GM12878 (cell line): Measurements from ENCODE around the gene TFAP2E. TPM values are rescaled to one million over a fixed set of nuclear protein-coding genes. Genes with fewer than 3 reads are reported as not detected.
"Not testable (repeated sequence)": the region's sequence is repeated elsewhere in the genome, so short reads cannot be mapped to it uniquely, and the experiment has no call there.

Experiments
- ATAC-seq: fragments of 200-7000 bp; cut with Tn5 transposase; 3 replicates; pipeline ENCODE4 v1.9.1; 2020; ENCODE audit warnings: mild to moderate bottlenecking, moderate library complexity
- BruUV-seq: library from RNA; stranded (reverse); fragments of 400-500 nt; replicated peaks from 2 replicates; lab custom pipeline; 2021; lab: Mats Ljungman, UMichigan
- CTCF ChIA-PET: fragments of 300-600 bp; sonication (Branson Sonifier 250); formaldehyde crosslinking; extraction: SDS; loops from one replicate; lab custom pipeline; 2021; ENCODE audit warnings: inconsistent platforms; lab: Yijun Ruan, JAX
- POLR2A ChIA-PET: fragments of 350-600 bp; formaldehyde crosslinking; extraction: SDS; loops from one replicate; lab custom pipeline; 2021; ENCODE audit warnings: inconsistent platforms; lab: Charles Lee
- RAD21 ChIA-PET: fragments of 300-600 bp; sonication (Branson Sonifier 250); formaldehyde crosslinking; loops from one replicate; lab custom pipeline; 2023; ENCODE audit warnings: antibody characterized with exemption; ENCODE audit not compliant: unreplicated experiment; lab: Charles Lee
- SMC1A ChIA-PET: fragments of 300-600 bp; sonication (Branson Sonifier 250); formaldehyde crosslinking; loops from one replicate; lab custom pipeline; 2023; ENCODE audit not compliant: unreplicated experiment, uncharacterized antibody; lab: Charles Lee
- DNase-seq: peaks from one replicate; pipeline ENCODE4 v3.0.0-alpha.2; 2011; ENCODE audit warnings: low read depth, low spot score
- FAIRE-seq: peaks from 3 replicates; lab custom pipeline; 2011; peaks lifted over from hg19 to GRCh38; lab: Jason Lieb, UNC
- H2AFZ ChIP-seq: 2 replicates; pipeline ENCODE4 v1.6.0; 2011; ENCODE audit warnings: low read depth, low read length, control low read depth; ENCODE audit not compliant: control insufficient read depth
- H3K27ac ChIP-seq: 2 replicates; pipeline ENCODE4 v1.5.1; 2011; ENCODE audit warnings: control low read depth; ENCODE audit not compliant: control insufficient read depth, insufficient read depth
- H3K27me3 ChIP-seq, 2 experiments: replicated peaks in 1 of 2; 2 replicates each; pipeline versions ENCODE4 v1.6.0 to v1.6.1; 2011; ENCODE audit warnings: low read length in 1 of 2; ENCODE audit not compliant: control insufficient read depth in 2 of 2, insufficient read depth in 2 of 2
- H3K36me3 ChIP-seq, 2 experiments: 2 replicates each; pipeline ENCODE4 v1.5.1; 2011; ENCODE audit warnings: low read length in 1 of 2; ENCODE audit not compliant: control insufficient read depth in 2 of 2, insufficient read depth in 2 of 2
- H3K4me1 ChIP-seq: 2 replicates; pipeline ENCODE4 v1.6.1; 2011; ENCODE audit warnings: mild to moderate bottlenecking, low read length, moderate library complexity, mixed read lengths; ENCODE audit not compliant: control insufficient read depth, insufficient read depth
- H3K4me2 ChIP-seq: 2 replicates; pipeline ENCODE4 v1.6.0; 2011; ENCODE audit warnings: control low read depth; ENCODE audit not compliant: control insufficient read depth, insufficient read depth
- H3K4me3 ChIP-seq: fragments of 200-600 bp; sonication (generic); 2 replicates; pipeline ENCODE4 v1.5.1; 2016
- H3K79me2 ChIP-seq: 2 replicates; pipeline ENCODE4 v1.6.0; 2011; ENCODE audit warnings: low read length; ENCODE audit not compliant: control insufficient read depth, insufficient read depth
- H3K9ac ChIP-seq: 2 replicates; pipeline ENCODE4 v1.8.0; 2011; ENCODE audit warnings: low read length, control low read depth, mixed read lengths; ENCODE audit not compliant: control insufficient read depth, insufficient read depth
- H3K9me3 ChIP-seq: replicated peaks from 3 replicates; pipeline ENCODE4 v1.5.1; 2011; ENCODE audit warnings: mild to moderate bottlenecking, low read length; ENCODE audit not compliant: control insufficient read depth, insufficient read depth
- H4K20me1 ChIP-seq: 2 replicates; pipeline ENCODE4 v1.6.0; 2011; ENCODE audit not compliant: control insufficient read depth, insufficient read depth
- GATAD2B ChIP-seq: fragments of 450-650 bp; conservative IDR thresholded peaks from 2 replicates; pipeline ENCODE4 v1.6.1; 2017; ENCODE audit warnings: low read depth, mild to moderate bottlenecking, moderate library complexity
- IKZF2 ChIP-seq, 2 experiments: fragments of 450-650 bp; IDR thresholded peaks; 2 replicates each; pipeline ENCODE4 v1.6.1; 2017; ENCODE audit warnings: mild to moderate bottlenecking in 2 of 2, moderate library complexity in 2 of 2
- MEF2A ChIP-seq: IDR thresholded peaks from 2 replicates; pipeline ENCODE4 v1.6.1; 2011; ENCODE audit warnings: low read depth, mild to moderate bottlenecking, low read length, moderate library complexity; ENCODE audit not compliant: insufficient read depth
- MEF2B ChIP-seq: fragments of 450-650 bp; IDR thresholded peaks from 2 replicates; pipeline ENCODE4 v1.6.1; 2018; ENCODE audit warnings: mild to moderate bottlenecking, moderate library complexity; ENCODE audit not compliant: partially characterized antibody, poor library complexity, severe bottlenecking
- ZBTB4 ChIP-seq: fragments of 450-650 bp; formaldehyde crosslinking; IDR thresholded peaks from 2 replicates; pipeline ENCODE4 v1.4.0; 2022; ENCODE audit warnings: mild to moderate bottlenecking, moderate library complexity
- ZZZ3 ChIP-seq: IDR thresholded peaks from 2 replicates; pipeline ENCODE4 v1.6.1; 2011; ENCODE audit warnings: low read depth; ENCODE audit not compliant: control insufficient read depth, insufficient read length
- WGBS: methylation state at CpG from one replicate; pipeline ENCODE4 v1.1.6; 2016; ENCODE audit warnings: low lambda C conversion rate; ENCODE audit not compliant: insufficient replicate concordance, insufficient coverage; ENCODE audit errors: missing lambda C conversion rate; 5-methylcytosine and 5-hydroxymethylcytosine counted together
- in situ Hi-C: fragments of 300-500 bp; cut with MboI; formaldehyde crosslinking; loops from 9 replicates; pipeline ENCODE4 v1.14.3; 2018; ENCODE audit warnings: mixed read lengths
- intact Hi-C: fragments of 100-400 bp; cut with micrococcal nuclease; formaldehyde crosslinking; loops from one replicate; pipeline ENCODE4 v1.14.2; 2022; ENCODE audit not compliant: unreplicated experiment
- polyA plus RNA-seq, 11 experiments: library from polyadenylated mRNA; depleted of rRNA in 4 of 11; unstranded in 6 of 11; stranded (reverse) in 5 of 11; fragments of >200 nt; fragmentation: Nextera tagmentation in 4 of 11; fragmentation: Illumina TruSeq in 1 of 11; extraction: Ambion mirVana in 4 of 11; extraction: Trizol in 1 of 11; gene quantifications; 1 replicate in 1 of 11; 2 replicates in 10 of 11; pipeline versions ENCODE4 v1.2.1 to v1.2.3, GENCODE V29; 2011 to 2016; ENCODE audit warnings: inconsistent platforms in 2 of 11, missing spikeins in 2 of 11, low read depth in 1 of 11
- total RNA-seq, 4 experiments: library from RNA; depleted of rRNA in 3 of 4; stranded (reverse); fragments of >200 nt in 3 of 4; fragmentation: Illumina TruSeq in 1 of 4; extraction: Trizol in 1 of 4; gene quantifications; 2 replicates each; pipeline versions ENCODE4 v1.2.1 to v1.2.3, GENCODE V29; 2013 to 2021

Gene TFAP2E
- total and polyA plus RNA-seq, 10 of the 15 experiments (the other 5 are each of a cell fraction or from before 2014, with no cell fraction given): 0.10 to 1.1 (median 0.43) TPM

- TF ChIP-seq GATAD2B (peak; percentile 48), ZZZ3 (no peak), MEF2B (peak; percentile 15), IKZF2 (IDR thresholded peaks at IDR 0.05) (no peak)
Measured at GRCh38 chr1:35577071-35577998, 4.2 kb downstream of the TFAP2E start (continued).

- intact Hi-C loops (no loop called here), in situ Hi-C loops (no loop called here)
- no peak for ATAC-seq
- SMC1A ChIA-PET: interaction anchor here (0.5 to 1.5 kb wide), 5 partner anchors 131 to 596 kb away, joined by 3 to 4 read pairs (median 3); no protein-coding TSS in a partner anchor
- CTCF ChIA-PET: interaction anchor here (0.7 to 1.9 kb wide), 5 partner anchors 13 to 135 kb away, joined by 3 to 6 read pairs (median 4); no protein-coding TSS in a partner anchor
- Histone ChIP-seq H3K4me2 (no peak overlapping the region), H4K20me1 (no peaks in the 10 kb centered on the region), H2AFZ (no peak overlapping the region), H3K27ac (no peak overlapping the region), H3K4me1 (peaks cover 25% of the 10 kb centered on the region), H3K4me3 (no peak overlapping the region), H3K9ac (no peak overlapping the region), H3K27me3 (no peaks in the 10 kb centered on the region; a peak in 1 of 4 replicates), H3K36me3 (no peaks in the 10 kb centered on the region), H3K9me3 (no peaks in the 10 kb centered on the region), H3K79me2 (no peaks in the 10 kb centered on the region; the same call in 1 of the 2 replicates)
- POLR2A ChIA-PET: interaction anchor here (0.6 kb wide), 1 partner anchor 35 kb away, joined by 3 read pairs; no protein-coding TSS in a partner anchor
- TF ChIP-seq MEF2A (0 out of 2 replicates have a peak, but pooled peaks have one; percentile 8), ZBTB4 (no peak)
- RAD21 ChIA-PET: no interaction called here
- 51% methylated on average over 4 of the region's 4 CpGs for WGBS
- no TSS peak for BruUV-seq
- FAIRE-seq: no peak
- DNase-seq: no peak
Measured at GRCh38 chr1:35580949-35581388, 7.9 kb downstream of the TFAP2E start.

GRCh38 chr1:35581621-35582020 is 8.5 kb downstream of the TFAP2E start:
- 40% methylated on average over 9 of the region's 9 CpGs for WGBS

More at GRCh38 chr1:35581621-35582020, 8.5 kb downstream of the TFAP2E start:
- DNase-seq, in situ Hi-C loops, H3K9ac ChIP-seq, H3K36me3 ChIP-seq, ATAC-seq, FAIRE-seq, intact Hi-C loops, BruUV-seq, H3K4me2 ChIP-seq, H3K4me3 ChIP-seq, H3K27me3 ChIP-seq, H3K27ac ChIP-seq, H4K20me1 ChIP-seq, H3K79me2 ChIP-seq, H2AFZ ChIP-seq, H3K9me3 ChIP-seq, RAD21 ChIA-PET: not testable (repeated sequence)
- POLR2A ChIA-PET: interaction anchor here (0.6 kb wide), 1 partner anchor 35 kb away, joined by 3 read pairs; no protein-coding TSS in a partner anchor
- CTCF ChIA-PET: interaction anchor here (1.2 to 1.9 kb wide), 5 partner anchors 12 to 135 kb away, joined by 3 to 6 read pairs (median 4); no protein-coding TSS in a partner anchor
- H3K4me1 ChIP-seq: peaks cover 25% of the 10 kb centered on the region
- SMC1A ChIA-PET: interaction anchor here (0.6 to 1.5 kb wide), 2 partner anchors 145 to 597 kb away, joined by 3 to 4 read pairs; no protein-coding TSS in a partner anchor
